Measurements from ENCODE around the gene KLHDC8A. TPM values are rescaled to one million over a fixed set of nuclear protein-coding genes. Genes with fewer than 3 reads are reported as not detected.
A peak's percentile ranks its signal among the peaks of the same experiment; 100 is the strongest.

KLHDC8A gene
- total RNA-seq, 1 donor from 2014 or later: 0.27 TPM

DNA sequence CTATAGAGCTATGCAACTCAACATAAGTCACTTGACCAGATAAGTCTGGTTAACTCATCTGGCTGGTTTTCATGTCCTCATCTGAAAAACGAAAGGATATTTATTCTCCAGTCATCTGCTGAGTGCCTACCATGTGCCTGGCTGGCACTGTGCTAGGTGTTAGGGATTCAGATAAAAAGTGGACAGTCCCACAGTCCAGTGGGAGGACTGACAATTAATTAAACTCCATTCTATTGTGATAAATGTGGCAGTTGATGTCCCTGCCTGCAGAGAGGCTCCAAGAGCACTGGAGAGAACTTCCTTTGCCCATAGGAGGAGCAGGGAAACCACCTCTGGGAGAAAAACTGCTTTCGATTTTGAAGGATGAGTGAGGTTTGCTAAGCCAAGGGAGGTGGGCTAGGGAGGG, 40.6 kb downstream of the KLHDC8A start:
- peaks cover 4% of the 10 kb centered on the region for H3K36me3 ChIP-seq
- peak overlapping the region; percentile 5 for H3K4me3 ChIP-seq
- peaks cover 80% of the 10 kb centered on the region for H3K4me1 ChIP-seq
- TF ChIP-seq, protein P1, sequence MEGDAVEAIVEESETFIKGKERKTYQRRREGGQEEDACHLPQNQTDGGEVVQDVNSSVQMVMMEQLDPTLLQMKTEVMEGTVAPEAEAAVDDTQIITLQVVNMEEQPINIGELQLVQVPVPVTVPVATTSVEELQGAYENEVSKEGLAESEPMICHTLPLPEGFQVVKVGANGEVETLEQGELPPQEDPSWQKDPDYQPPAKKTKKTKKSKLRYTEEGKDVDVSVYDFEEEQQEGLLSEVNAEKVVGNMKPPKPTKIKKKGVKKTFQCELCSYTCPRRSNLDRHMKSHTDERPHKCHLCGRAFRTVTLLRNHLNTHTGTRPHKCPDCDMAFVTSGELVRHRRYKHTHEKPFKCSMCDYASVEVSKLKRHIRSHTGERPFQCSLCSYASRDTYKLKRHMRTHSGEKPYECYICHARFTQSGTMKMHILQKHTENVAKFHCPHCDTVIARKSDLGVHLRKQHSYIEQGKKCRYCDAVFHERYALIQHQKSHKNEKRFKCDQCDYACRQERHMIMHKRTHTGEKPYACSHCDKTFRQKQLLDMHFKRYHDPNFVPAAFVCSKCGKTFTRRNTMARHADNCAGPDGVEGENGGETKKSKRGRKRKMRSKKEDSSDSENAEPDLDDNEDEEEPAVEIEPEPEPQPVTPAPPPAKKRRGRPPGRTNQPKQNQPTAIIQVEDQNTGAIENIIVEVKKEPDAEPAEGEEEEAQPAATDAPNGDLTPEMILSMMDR (IDR thresholded peaks at IDR 0.05; ENCODE audit: borderline replicate concordance): no peak
- intact Hi-C loops (cut with micrococcal nuclease): no loop called here
- no peaks in the 10 kb centered on the region for H3K27me3 ChIP-seq (ENCODE audit: low read depth)
- H3K9me3 ChIP-seq (replicated peaks): no peaks in the 10 kb centered on the region
- DNase-seq: no peak
- peak overlapping the region; percentile 85 for H3K27ac ChIP-seq (replicated peaks)

DNA sequence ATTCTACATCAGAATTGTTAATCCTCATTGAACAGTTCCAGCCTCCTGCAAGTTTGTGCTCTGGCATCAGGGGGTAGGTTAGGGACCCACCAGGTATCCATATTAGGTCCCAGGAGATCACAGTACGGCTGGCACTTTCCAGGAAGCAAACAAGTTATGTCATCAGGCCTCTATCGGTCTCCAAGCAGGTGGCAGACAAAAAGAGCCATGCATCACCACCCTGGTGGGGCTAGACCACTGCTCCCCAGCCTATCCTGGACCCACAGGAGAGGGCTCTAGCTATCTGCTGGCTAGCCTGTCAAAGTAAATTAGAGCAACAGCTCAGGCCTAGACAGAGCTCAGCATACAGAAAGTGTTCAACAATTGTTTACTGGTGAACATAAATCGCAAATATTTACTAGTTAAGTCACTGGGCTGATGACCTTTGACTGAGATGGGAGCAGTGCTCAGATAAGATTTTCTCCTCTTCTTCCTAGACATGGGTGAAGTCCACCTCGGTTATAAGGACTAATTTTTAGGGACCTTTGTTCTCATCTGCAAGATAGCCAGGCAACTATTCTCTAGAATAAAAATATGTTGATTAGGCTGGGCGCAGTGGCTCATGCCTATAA, 41.6 kb downstream of the KLHDC8A start:
- intact Hi-C loops (cut with micrococcal nuclease): no loop called here
- Histone ChIP-seq H3K9me3 (replicated peaks) (no peaks in the 10 kb centered on the region), H3K4me3 (no peak overlapping the region), H3K4me1 (peaks cover 70% of the 10 kb centered on the region), H3K36me3 (peaks cover 15% of the 10 kb centered on the region), H3K27ac (replicated peaks) (peak overlapping the region; percentile 85), H3K27me3 (ENCODE audit: low read depth) (no peaks in the 10 kb centered on the region)
- no peak for DNase-seq
- TF ChIP-seq, protein P1 (IDR thresholded peaks at IDR 0.05; ENCODE audit: borderline replicate concordance): no peak

DNA sequence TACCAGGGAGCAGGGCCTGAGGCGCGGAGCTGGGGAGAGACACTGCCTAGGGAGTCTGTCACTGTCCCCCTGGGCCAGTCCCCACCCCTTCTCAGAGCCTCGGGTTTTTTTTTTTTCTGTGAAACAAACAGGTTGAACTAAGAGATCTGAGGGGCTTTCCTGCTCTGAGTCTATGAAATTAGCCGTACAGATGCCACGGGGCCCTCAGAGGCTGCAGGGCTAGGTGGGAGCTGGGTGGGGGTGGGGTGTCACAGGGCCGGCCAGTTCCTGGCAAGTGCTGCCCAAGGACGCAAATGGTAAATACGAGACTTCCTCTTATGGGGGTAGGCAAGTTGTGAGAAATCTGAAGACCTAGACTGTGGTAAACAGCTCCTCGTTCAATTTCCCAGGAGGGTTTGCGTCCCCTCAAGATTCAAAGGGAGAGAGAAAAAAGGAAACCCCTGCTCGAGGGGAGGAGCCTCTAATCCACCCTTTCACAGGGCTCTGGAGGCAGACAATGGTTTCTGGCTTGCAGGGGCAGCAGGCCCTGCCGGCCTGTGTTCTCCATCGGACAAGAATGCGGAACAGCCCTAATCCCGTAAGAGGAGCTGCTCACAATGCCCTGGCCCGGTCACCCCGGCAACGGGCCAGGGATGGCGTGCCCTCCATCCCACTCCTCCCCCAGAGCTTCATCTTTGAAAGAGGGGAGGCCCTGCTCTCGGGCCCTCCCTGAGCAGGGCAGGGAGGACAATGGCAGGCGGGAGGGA, 43.0 kb downstream of the KLHDC8A start:
- TF ChIP-seq, protein P1 (IDR thresholded peaks at IDR 0.05; ENCODE audit: borderline replicate concordance): no peak
- peak overlapping the region; percentile 48 for H3K4me3 ChIP-seq
- intact Hi-C loops (cut with micrococcal nuclease): no loop called here
- H3K27me3 ChIP-seq (ENCODE audit: low read depth): no peaks in the 10 kb centered on the region
- peaks cover 20% of the 10 kb centered on the region for H3K36me3 ChIP-seq
- peaks cover 56% of the 10 kb centered on the region for H3K4me1 ChIP-seq
- DNase-seq: peak; percentile 48
- peak overlapping the region; percentile 85 for H3K27ac ChIP-seq (replicated peaks)
- H3K9me3 ChIP-seq (replicated peaks): no peaks in the 10 kb centered on the region

DNA sequence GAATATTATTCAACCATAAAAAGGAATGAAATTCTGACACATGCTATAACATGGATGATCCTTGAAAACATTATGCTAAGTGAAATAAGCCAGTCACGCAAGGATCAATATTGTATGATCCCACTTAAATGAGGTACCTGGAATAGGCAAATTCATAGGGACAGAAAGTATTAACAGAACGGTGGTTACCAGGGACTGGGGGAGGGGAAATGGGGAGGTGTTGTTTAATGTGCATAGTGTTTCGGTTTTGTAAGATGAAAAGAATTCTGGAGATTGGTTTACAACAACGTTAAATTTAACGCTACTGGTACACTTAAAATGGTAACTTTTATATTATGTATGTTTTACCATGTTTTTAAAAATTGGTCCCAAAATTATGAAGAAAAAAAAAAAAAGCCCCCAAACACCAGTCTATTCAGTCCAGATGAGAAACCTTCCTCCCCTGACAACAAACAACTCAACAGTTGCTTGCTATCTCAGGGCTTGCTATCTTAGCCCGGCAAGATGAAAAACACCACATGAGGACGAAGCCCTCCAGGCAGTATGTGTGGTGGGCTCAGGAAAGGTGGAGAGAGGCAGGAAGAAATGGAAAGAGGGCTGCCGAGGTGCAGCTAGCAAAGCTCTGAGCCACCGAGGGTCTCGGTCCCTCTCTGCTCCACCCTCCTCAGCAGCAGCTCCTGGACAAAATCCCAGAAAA, 43.7 kb downstream of the KLHDC8A start:
- Histone ChIP-seq H3K36me3 (peaks cover 25% of the 10 kb centered on the region), H3K27ac (replicated peaks) (peak overlapping the region; percentile 85), H3K27me3 (ENCODE audit: low read depth) (no peaks in the 10 kb centered on the region), H3K4me1 (peaks cover 49% of the 10 kb centered on the region), H3K4me3 (peak overlapping the region; percentile 48), H3K9me3 (replicated peaks) (no peaks in the 10 kb centered on the region)
- intact Hi-C loops (cut with micrococcal nuclease): no loop called here
- TF ChIP-seq, protein P1 (IDR thresholded peaks at IDR 0.05; ENCODE audit: borderline replicate concordance): no peak
- no peak for DNase-seq

DNA sequence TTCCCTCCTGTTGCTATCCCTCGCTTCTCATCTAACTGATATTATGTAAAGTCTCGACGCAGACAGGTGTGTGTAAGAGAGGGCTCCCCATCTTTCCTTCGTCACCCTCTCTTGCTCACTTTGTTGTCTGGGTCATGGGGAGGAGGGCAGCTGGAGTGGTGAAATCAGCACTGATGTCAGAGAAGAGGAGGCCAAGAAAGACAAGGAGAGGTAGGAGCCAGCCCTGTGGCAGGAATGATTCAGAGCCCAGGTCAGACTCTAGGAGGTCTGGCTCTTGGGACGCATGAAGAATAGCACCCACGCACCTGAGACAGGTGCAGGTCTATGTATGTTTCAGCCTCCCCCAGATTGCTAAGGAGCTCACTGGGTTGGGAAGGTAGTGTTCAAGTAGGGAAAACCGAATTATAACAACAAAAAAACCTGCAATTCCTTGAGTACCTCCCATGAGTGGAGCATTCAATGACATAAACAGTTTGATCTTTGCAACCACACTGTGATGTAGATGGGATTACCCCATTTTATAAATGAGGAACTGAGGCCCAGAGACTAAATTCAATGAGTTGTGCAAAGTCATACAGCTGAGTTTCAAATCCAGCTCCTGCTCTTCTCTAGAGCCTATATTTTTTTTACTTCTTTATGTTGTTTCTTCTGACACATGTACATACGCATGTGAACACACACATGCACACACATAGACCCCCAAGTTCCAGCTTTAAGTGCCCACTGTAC, 45.6 kb downstream of the KLHDC8A start:
- DNase-seq: no peak
- no peak overlapping the region for H3K4me3 ChIP-seq
- H3K36me3 ChIP-seq: peaks cover 42% of the 10 kb centered on the region
- peaks cover 30% of the 10 kb centered on the region for H3K4me1 ChIP-seq
- intact Hi-C loops (cut with micrococcal nuclease): no loop called here
- H3K27me3 ChIP-seq (ENCODE audit: low read depth): no peaks in the 10 kb centered on the region
- TF ChIP-seq, protein P1 (IDR thresholded peaks at IDR 0.05; ENCODE audit: borderline replicate concordance): no peak
- no peaks in the 10 kb centered on the region for H3K9me3 ChIP-seq (replicated peaks)
- H3K27ac ChIP-seq (replicated peaks): no peak overlapping the region

All from left ventricle myocardium inferior (tissue), 1 donor.